ENCODE data around the gene KIAA1755. TPM values are rescaled to one million over a fixed set of nuclear protein-coding genes. Genes with fewer than 3 reads are reported as not detected.
A peak's percentile ranks its signal among the peaks of the same experiment; 100 is the strongest.

Gene KIAA1755
- total RNA-seq, 4 donors from 2014 or later: 0.17 to 0.88 (median 0.46) TPM; not detected in 1

- intact Hi-C loops (cut with DNase I; ENCODE audit: low total_unique reads): no loop called here
- no peak overlapping the region for H3K4me3 ChIP-seq (ENCODE audit: low read depth, poor library complexity, severe bottlenecking)
- TF ChIP-seq, protein P1, sequence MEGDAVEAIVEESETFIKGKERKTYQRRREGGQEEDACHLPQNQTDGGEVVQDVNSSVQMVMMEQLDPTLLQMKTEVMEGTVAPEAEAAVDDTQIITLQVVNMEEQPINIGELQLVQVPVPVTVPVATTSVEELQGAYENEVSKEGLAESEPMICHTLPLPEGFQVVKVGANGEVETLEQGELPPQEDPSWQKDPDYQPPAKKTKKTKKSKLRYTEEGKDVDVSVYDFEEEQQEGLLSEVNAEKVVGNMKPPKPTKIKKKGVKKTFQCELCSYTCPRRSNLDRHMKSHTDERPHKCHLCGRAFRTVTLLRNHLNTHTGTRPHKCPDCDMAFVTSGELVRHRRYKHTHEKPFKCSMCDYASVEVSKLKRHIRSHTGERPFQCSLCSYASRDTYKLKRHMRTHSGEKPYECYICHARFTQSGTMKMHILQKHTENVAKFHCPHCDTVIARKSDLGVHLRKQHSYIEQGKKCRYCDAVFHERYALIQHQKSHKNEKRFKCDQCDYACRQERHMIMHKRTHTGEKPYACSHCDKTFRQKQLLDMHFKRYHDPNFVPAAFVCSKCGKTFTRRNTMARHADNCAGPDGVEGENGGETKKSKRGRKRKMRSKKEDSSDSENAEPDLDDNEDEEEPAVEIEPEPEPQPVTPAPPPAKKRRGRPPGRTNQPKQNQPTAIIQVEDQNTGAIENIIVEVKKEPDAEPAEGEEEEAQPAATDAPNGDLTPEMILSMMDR (IDR thresholded peaks at IDR 0.05): no peak
- no peak for TF ChIP-seq POLR2A (IDR thresholded peaks at IDR 0.05)
- peak in 1 of 2 donors; percentile 67 for DNase-seq (ENCODE audit: low spot score in 2 of 2)
- WGBS, 2 donors: 45 to 48% methylated on average over 7 to 9 of the region's 9 CpGs
Observed at GRCh38 chr20:38211200-38212097, 49.1 kb downstream of the KIAA1755 start.

GRCh38 chr20:38210741-38211140 lies 49.8 kb downstream of the KIAA1755 start:
- intact Hi-C loops (cut with DNase I; ENCODE audit: low total_unique reads): no loop called here
- peak in 1 of 2 donors; percentile 74 for DNase-seq (ENCODE audit: low spot score in 2 of 2)
- TF ChIP-seq, protein P1 (IDR thresholded peaks at IDR 0.05): no peak
- TF ChIP-seq POLR2A (IDR thresholded peaks at IDR 0.05): no peak
- 41 to 44% methylated on average over 6 of the region's 6 CpGs for whole genome bisulfite sequencing, 2 donors
- H3K4me3 ChIP-seq (ENCODE audit: low read depth, poor library complexity, severe bottlenecking): no peak overlapping the region

DNA sequence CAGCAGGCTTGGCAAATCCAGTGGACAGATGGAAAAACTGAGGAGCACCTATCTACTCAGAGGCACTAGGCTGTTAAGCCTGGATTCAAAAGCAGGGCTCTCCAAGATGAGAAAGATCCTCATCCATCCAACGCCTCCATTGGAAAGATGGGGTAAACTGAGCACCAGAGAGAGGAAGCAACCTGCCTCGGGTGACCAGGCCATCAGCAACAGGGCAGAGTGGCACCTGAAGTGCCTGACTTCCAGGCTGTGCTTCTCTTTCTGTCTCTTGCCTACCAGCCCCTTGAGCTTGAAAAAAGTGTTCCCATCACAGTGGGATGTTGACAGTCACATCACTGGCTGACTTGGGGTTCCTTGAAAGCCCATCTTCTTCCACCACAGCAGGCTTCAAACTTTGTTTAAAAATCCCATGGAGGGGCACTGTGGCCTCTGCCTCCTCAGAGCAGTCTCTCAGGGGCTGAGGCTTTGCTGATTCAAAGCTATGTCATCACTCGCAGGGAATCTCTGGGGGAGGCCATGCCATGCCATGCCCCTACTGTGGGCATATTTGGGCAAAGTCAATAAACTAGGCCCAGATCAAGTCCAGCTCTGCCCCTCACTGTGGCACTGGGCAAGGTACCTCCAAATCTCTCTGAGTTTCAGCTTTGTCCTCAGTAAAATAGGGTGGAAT lies 50.7 kb downstream of the KIAA1755 start:
- WGBS, 2 donors: 96% methylated on average over 3 of the region's 3 CpGs
- intact Hi-C loops (cut with DNase I; ENCODE audit: low total_unique reads): no loop called here
- TF ChIP-seq, protein P1 (IDR thresholded peaks at IDR 0.05): no peak
- TF ChIP-seq POLR2A (IDR thresholded peaks at IDR 0.05): no peak
- DNase-seq (ENCODE audit: low spot score in 2 of 2): peak in 1 of 2 donors; percentile 26
- H3K4me3 ChIP-seq (ENCODE audit: low read depth, poor library complexity, severe bottlenecking): no peak overlapping the region

- WGBS, 2 donors: 77 to 78% methylated on average over 4 of the region's 4 CpGs
- intact Hi-C loops (cut with DNase I; ENCODE audit: low total_unique reads): no loop called here
- TF ChIP-seq POLR2A (IDR thresholded peaks at IDR 0.05): no peak
- TF ChIP-seq, protein P1 (IDR thresholded peaks at IDR 0.05): no peak
- peak in 1 of 2 donors; percentile 32 for DNase-seq (ENCODE audit: low spot score in 2 of 2)
- H3K4me3 ChIP-seq (ENCODE audit: low read depth, poor library complexity, severe bottlenecking): no peak overlapping the region
Observed at GRCh38 chr20:38209054-38209675, 51.4 kb downstream of the KIAA1755 start.

GRCh38 chr20:38208523-38208922 lies 52.0 kb downstream of the KIAA1755 start:
- TF ChIP-seq POLR2A (IDR thresholded peaks at IDR 0.05): no peak
- TF ChIP-seq, protein P1 (IDR thresholded peaks at IDR 0.05): no peak
- intact Hi-C loops (cut with DNase I; ENCODE audit: low total_unique reads): no loop called here
- peak in 1 of 2 donors; percentile 26 for DNase-seq (ENCODE audit: low spot score in 2 of 2)
- WGBS, 2 donors: 91 to 94% methylated on average over 3 of the region's 3 CpGs
- no peak overlapping the region for H3K4me3 ChIP-seq (ENCODE audit: low read depth, poor library complexity, severe bottlenecking)
